Esophagus muscularis mucosa (tissue), 4 donors: ENCODE results near the gene IL36RN. TPM values are rescaled to one million over a fixed set of nuclear protein-coding genes. Genes with fewer than 3 reads are reported as not detected.

Experiments
- DNase-seq: peaks from one replicate; pipeline ENCODE4 v3.0.0-alpha.2; 2017; ENCODE audit errors: extremely low spot score
- H3K27ac ChIP-seq, 4 donors: fragments of 200-600 bp; sonication (generic); replicated peaks in 1 of 4; 1 replicate in 3 of 4; 2 replicates in 1 of 4; pipeline ENCODE4 v1.5.1; 2016 to 2019; ENCODE audit warnings: mild to moderate bottlenecking in 1 of 4
- H3K27me3 ChIP-seq, 4 donors: fragments of 200-600 bp; sonication (generic); one replicate each; pipeline versions ENCODE4 v1.5.1 to v1.6.0; 2016 to 2019
- H3K36me3 ChIP-seq, 4 donors: fragments of 200-600 bp; sonication (generic); one replicate each; pipeline ENCODE4 v1.5.1; 2016 to 2019
- H3K4me1 ChIP-seq, 4 donors: fragments of 200-600 bp; sonication (generic); one replicate each; pipeline ENCODE4 v1.5.1; 2016 to 2019
- H3K4me3 ChIP-seq, 4 donors: fragments of 200-600 bp; sonication (generic); 1 replicate in 2 of 4; 2 replicates in 2 of 4; pipeline ENCODE4 v1.5.1; 2016 to 2019; ENCODE audit warnings: mild to moderate bottlenecking in 4 of 4, moderate library complexity in 1 of 4
- H3K9me3 ChIP-seq, 4 donors: fragments of 200-600 bp; sonication (generic); 1 replicate in 3 of 4; 2 replicates in 1 of 4; pipeline ENCODE4 v1.5.1; 2016 to 2019
- EP300 ChIP-seq: sonication (generic); formaldehyde crosslinking; IDR thresholded peaks from one replicate; pipeline ENCODE4 v1.6.1; 2017; ENCODE audit warnings: antibody characterized with exemption
- POLR2A ChIP-seq: fragments of 450-650 bp; IDR thresholded peaks from one replicate; pipeline ENCODE4 v1.6.1; 2017; ENCODE audit warnings: antibody characterized with exemption, moderate library complexity, mild to moderate bottlenecking, low read depth
- POLR2AphosphoS5 ChIP-seq, 2 donors: sonication (generic); formaldehyde crosslinking; IDR thresholded peaks; one replicate each; pipeline ENCODE4 v1.6.1; 2017; ENCODE audit warnings: antibody characterized with exemption in 2 of 2
- WGBS: methylation state at CpG from one replicate; pipeline ENCODE4 v1.1.5; 2018; 5-methylcytosine and 5-hydroxymethylcytosine counted together
- intact Hi-C: fragments of 100-400 bp; cut with DNase I; formaldehyde crosslinking; loops from one replicate; pipeline ENCODE4 v1.15.1; 2023
- total RNA-seq, 4 donors: library from RNA; depleted of rRNA; stranded (reverse); fragments of >200 nt; gene quantifications; one replicate each; pipeline versions ENCODE4 v1.1.0 to v1.2.1, GENCODE V29; 2016
- TF ChIP-seq, protein P1 (sequence below), 3 experiments: fragments of 200-600 bp in 2 of 3; fragments of 450-650 bp in 1 of 3; sonication (generic) in 2 of 3; IDR thresholded peaks; one replicate each; pipeline ENCODE4 v1.5.1; 2017 to 2019; ENCODE audit warnings: antibody characterized with exemption in 3 of 3, mild to moderate bottlenecking in 2 of 3, moderate library complexity in 1 of 3

The IL36RN gene
- total RNA-seq, 4 donors from 2014 or later, result not detected

DNA sequence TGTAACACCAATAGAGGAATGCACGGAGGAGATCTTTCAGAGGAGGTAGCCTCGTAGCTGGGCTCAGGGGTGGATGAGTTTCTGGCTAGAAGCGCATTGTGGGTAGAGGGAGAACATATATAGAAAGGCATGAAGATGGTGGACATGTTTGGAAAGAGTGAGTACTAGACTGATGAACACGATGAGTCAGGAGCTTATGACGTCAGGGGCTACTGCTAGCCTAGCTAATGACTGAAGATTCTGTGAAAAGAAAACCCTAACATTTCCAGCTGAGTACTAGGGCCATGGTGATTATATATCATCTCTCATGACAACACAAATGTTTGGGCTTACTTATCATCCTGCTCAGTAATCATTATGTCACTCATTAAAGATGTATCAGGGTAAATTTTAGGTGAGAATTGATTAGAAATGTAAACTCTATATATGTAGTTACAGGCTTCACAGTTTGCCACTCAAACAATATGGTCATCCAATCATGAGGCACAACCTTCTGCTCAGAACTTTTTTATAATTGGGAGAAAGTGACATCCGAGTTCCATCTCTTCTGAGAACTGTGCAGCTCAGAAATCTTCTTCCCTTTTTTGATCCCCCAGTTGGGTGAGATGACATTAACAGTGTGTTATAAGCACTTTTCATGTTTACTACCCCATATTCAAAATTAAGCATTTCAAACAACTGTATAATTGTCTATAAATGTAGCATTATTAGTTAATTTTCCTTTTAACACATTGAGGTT is 46.2 kb downstream of the IL36RN start:
- no peaks in the 10 kb centered on the region for H3K4me1 ChIP-seq
- H3K27me3 ChIP-seq, result no peaks in the 10 kb centered on the region
- intact Hi-C loops, result no loop called here
- no peak overlapping the region for H3K4me3 ChIP-seq
- H3K36me3 ChIP-seq, result no peaks in the 10 kb centered on the region
- WGBS, result 67% methylated on average over 6 of the region's 6 CpGs
- TF ChIP-seq, protein P1, sequence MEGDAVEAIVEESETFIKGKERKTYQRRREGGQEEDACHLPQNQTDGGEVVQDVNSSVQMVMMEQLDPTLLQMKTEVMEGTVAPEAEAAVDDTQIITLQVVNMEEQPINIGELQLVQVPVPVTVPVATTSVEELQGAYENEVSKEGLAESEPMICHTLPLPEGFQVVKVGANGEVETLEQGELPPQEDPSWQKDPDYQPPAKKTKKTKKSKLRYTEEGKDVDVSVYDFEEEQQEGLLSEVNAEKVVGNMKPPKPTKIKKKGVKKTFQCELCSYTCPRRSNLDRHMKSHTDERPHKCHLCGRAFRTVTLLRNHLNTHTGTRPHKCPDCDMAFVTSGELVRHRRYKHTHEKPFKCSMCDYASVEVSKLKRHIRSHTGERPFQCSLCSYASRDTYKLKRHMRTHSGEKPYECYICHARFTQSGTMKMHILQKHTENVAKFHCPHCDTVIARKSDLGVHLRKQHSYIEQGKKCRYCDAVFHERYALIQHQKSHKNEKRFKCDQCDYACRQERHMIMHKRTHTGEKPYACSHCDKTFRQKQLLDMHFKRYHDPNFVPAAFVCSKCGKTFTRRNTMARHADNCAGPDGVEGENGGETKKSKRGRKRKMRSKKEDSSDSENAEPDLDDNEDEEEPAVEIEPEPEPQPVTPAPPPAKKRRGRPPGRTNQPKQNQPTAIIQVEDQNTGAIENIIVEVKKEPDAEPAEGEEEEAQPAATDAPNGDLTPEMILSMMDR (IDR thresholded peaks at IDR 0.05), result no peak
- peaks cover 0 to 3% (median 0%) of the 10 kb centered on the region in 4 donors for H3K9me3 ChIP-seq
- no peak for DNase-seq
- no peak overlapping the region for H3K27ac ChIP-seq

DNA sequence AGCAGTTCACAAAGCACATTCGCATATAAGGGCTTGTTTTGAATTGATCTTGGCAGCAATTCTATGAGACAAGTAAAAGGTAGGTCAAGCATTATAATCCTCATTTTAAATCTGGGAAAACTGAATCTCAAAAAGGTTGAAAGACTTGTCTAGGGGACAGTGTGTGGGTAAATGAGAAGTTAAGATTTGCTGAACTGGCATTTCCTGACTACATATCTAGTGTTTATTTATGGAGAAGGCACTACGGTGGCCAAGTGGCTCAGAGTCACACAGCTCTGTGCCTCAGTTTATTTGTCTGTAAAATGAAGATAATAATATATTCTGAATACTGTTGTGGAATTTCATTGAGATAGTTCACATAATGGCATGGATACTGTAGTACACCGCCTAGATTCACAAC is 52.1 kb downstream of the IL36RN start:
- TF ChIP-seq, protein P1 (IDR thresholded peaks at IDR 0.05), result no peak
- TF ChIP-seq POLR2A (no peak), POLR2AphosphoS5 (IDR thresholded peaks at IDR 0.05) (no peak), EP300 (no peak)
- H3K4me3 ChIP-seq, result no peak overlapping the region
- no peaks in the 10 kb centered on the region for H3K36me3 ChIP-seq
- no peaks in the 10 kb centered on the region for H3K27me3 ChIP-seq
- DNase-seq, result no peak
- H3K27ac ChIP-seq, result no peak overlapping the region
- no peaks in the 10 kb centered on the region for H3K9me3 ChIP-seq
- no peaks in the 10 kb centered on the region for H3K4me1 ChIP-seq
- WGBS, result 59% methylated on average over 3 of the region's 3 CpGs
- intact Hi-C loops, result no loop called here

DNA sequence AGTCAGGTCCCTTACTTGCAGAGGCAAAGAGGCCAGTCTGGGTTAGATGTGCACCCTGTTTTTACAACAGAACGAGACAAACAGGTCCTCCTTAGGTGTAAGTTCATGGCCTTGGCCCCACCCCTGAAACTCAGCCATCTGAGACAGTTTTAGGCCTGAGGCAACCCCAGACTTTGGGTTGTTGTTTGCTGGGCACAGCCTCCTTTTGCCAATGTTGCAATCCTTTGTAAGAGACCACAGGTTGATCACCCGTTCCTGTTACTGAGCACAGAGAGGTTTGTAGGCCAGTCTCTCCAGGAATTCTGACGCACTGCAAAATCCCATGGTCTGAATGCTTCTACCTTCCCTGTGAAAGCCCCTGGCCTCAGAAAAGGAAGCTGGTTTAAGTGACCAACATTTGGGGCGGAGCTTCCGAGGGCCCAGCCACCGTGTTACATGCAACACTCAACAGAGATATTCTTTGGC is 52.9 kb downstream of the IL36RN start:
- H3K4me1 ChIP-seq, result no peaks in the 10 kb centered on the region
- H3K4me3 ChIP-seq, result no peak overlapping the region
- H3K36me3 ChIP-seq, result no peaks in the 10 kb centered on the region
- H3K27me3 ChIP-seq, result no peaks in the 10 kb centered on the region
- peak; percentile 86 for DNase-seq
- no peaks in the 10 kb centered on the region for H3K9me3 ChIP-seq
- H3K27ac ChIP-seq, result no peak overlapping the region
- WGBS, result 56% methylated on average over 5 of the region's 6 CpGs
- intact Hi-C loops, result no loop called here
- TF ChIP-seq, protein P1 (IDR thresholded peaks at IDR 0.05), result no peak
- no peak for TF ChIP-seq POLR2A
- no peak for TF ChIP-seq POLR2AphosphoS5 (IDR thresholded peaks at IDR 0.05)
- TF ChIP-seq EP300, result no peak

DNA sequence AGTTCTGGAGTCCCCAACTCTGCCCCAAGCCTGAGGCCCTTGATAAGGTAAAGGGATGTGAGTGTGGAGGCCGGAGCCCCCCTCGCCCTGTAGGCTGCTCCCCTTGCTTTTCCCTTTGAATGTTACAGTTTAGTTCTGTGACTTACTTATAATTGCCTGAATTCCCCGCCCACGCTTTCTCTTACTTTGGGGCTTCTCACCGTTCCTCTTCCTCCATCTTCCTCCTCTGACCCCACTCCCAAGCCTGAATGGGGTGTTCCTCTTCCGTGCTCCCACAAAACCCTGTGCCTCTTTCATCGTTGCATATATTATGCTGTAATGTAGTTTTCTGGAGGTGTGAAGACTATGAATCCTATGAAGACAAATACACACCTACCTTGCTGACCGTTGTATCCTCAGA is 53.4 kb downstream of the IL36RN start:
- H3K4me1 ChIP-seq, result no peaks in the 10 kb centered on the region
- no peak overlapping the region for H3K27ac ChIP-seq
- no peak for DNase-seq
- no peaks in the 10 kb centered on the region for H3K36me3 ChIP-seq
- 81% methylated on average over 8 of the region's 8 CpGs for WGBS
- no peak overlapping the region for H3K4me3 ChIP-seq
- H3K9me3 ChIP-seq, result no peaks in the 10 kb centered on the region
- TF ChIP-seq POLR2A (no peak), EP300 (no peak), POLR2AphosphoS5 (IDR thresholded peaks at IDR 0.05) (no peak)
- TF ChIP-seq, protein P1 (IDR thresholded peaks at IDR 0.05), result no peak
- H3K27me3 ChIP-seq, result no peaks in the 10 kb centered on the region
- intact Hi-C loops, result no loop called here

DNA sequence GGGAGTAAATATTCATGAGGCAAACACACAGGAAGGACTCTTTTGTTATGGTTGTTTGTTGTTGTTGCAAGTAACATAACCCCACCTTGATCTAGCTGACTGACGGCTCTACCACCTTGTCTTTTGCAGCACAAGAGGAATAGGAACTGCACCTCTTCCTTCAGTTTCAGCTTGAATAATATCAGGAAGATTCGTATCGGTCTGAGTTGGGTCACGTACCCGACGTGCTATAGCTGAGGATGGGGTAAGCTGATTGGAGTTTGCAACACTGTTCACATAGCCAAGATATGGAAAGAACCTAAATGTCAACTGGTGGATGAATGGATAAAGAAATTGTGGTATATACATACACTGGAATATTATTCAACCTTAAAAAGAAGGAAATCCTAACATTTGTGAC is 53.9 kb downstream of the IL36RN start:
- WGBS, result 74% methylated on average over 6 of the region's 6 CpGs
- intact Hi-C loops, result no loop called here
- TF ChIP-seq POLR2A (no peak), EP300 (no peak), POLR2AphosphoS5 (IDR thresholded peaks at IDR 0.05) (no peak)
- TF ChIP-seq, protein P1 (IDR thresholded peaks at IDR 0.05), result no peak
- Histone ChIP-seq H3K27ac (no peak overlapping the region), H3K4me1 (no peaks in the 10 kb centered on the region), H3K36me3 (no peaks in the 10 kb centered on the region), H3K4me3 (no peak overlapping the region), H3K9me3 (no peaks in the 10 kb centered on the region), H3K27me3 (no peaks in the 10 kb centered on the region)
- no peak for DNase-seq
